H1 (cell line): ENCODE measurements around the gene STOML1. TPM values are rescaled to one million over a fixed set of nuclear protein-coding genes. Genes with fewer than 3 reads are reported as not detected.

Source experiments
- CTCF ChIA-PET: fragments of 300-600 bp; sonication (Branson Sonifier 250); formaldehyde crosslinking; loops from one replicate; lab custom pipeline; 2021; ENCODE audit not compliant: partially characterized antibody; lab: Charles Lee
- POLR2A ChIA-PET: fragments of 300-600 bp; sonication (Branson Sonifier 250); formaldehyde crosslinking; loops from one replicate; lab custom pipeline; 2021; ENCODE audit warnings: inconsistent platforms; ENCODE audit not compliant: partially characterized antibody; lab: Charles Lee
- DNase-seq, 2 experiments: peaks; one replicate each; pipeline versions ENCODE4 v3.0.0 to v3.0.0-alpha.2; 2010 to 2022; ENCODE audit warnings: low spot score in 2 of 2, low read depth in 1 of 2, mixed read lengths in 1 of 2
- FAIRE-seq: peaks from 2 replicates; lab custom pipeline; 2011; peaks lifted over from hg19 to GRCh38; lab: Jason Lieb, UNC
- H2AFZ ChIP-seq: 2 replicates; pipeline ENCODE4 v1.8.1; 2012; ENCODE audit warnings: low read length, inconsistent platforms
- H2AK5ac ChIP-seq: 2 replicates; pipeline ENCODE4 v1.6.1; 2013; ENCODE audit warnings: low read depth, low read length
- H2BK120ac ChIP-seq: replicated peaks from 2 replicates; pipeline ENCODE3; 2013; ENCODE audit warnings: low read depth, low read length, inconsistent platforms
- H2BK12ac ChIP-seq: 2 replicates; pipeline ENCODE4 v1.6.1; 2013; ENCODE audit warnings: low read depth, low read length
- H2BK15ac ChIP-seq: 2 replicates; pipeline ENCODE4 v1.6.1; 2013; ENCODE audit warnings: low read length
- H2BK20ac ChIP-seq: 2 replicates; pipeline ENCODE4 v1.6.1; 2013; ENCODE audit warnings: low read length
- H2BK5ac ChIP-seq: 2 replicates; pipeline ENCODE4 v1.6.1; 2013; ENCODE audit warnings: low read depth, low read length
- H3K14ac ChIP-seq: 2 replicates; pipeline ENCODE4 v1.6.1; 2013; ENCODE audit warnings: inconsistent platforms; ENCODE audit not compliant: insufficient read length
- H3K18ac ChIP-seq: 2 replicates; pipeline ENCODE4 v1.6.1; 2013; ENCODE audit warnings: low read length; ENCODE audit errors: extremely low read depth
- H3K23ac ChIP-seq: 2 replicates; pipeline ENCODE4 v1.6.1; 2013; ENCODE audit warnings: inconsistent platforms; ENCODE audit not compliant: insufficient read length
- H3K23me2 ChIP-seq: 2 replicates; pipeline ENCODE4 v1.6.1; 2013; ENCODE audit warnings: low read depth, low read length
- H3K27ac ChIP-seq: 2 replicates; pipeline ENCODE4 v1.6.1; 2011; ENCODE audit warnings: low read depth, low read length, inconsistent platforms
- H3K27me3 ChIP-seq, 4 experiments: replicated peaks in 1 of 4; 1 replicate in 1 of 4; 2 replicates in 3 of 4; pipeline versions ENCODE4 v1.6.1 to v1.8.1; 2011 to 2013; ENCODE audit warnings: low read length in 3 of 4, mild to moderate bottlenecking in 3 of 4, inconsistent platforms in 2 of 4, mixed read lengths in 2 of 4, moderate library complexity in 1 of 4; ENCODE audit not compliant: control insufficient read depth in 3 of 4, insufficient read depth in 3 of 4; ENCODE audit errors: extremely low read depth in 1 of 4
- H3K36me3 ChIP-seq, 4 experiments: 2 replicates each; pipeline versions ENCODE4 v1.6.1 to v1.8.1; 2011 to 2013; ENCODE audit warnings: mild to moderate bottlenecking in 4 of 4, low read length in 3 of 4, moderate library complexity in 2 of 4, control low read depth in 1 of 4, inconsistent platforms in 1 of 4; ENCODE audit not compliant: insufficient read depth in 4 of 4, control insufficient read depth in 2 of 4
- H3K4ac ChIP-seq: replicated peaks from 2 replicates; pipeline ENCODE3; 2013; ENCODE audit warnings: low read length, low read depth, mixed read lengths, inconsistent platforms; ENCODE audit not compliant: insufficient read length
- H3K4me1 ChIP-seq, 4 experiments: replicated peaks in 1 of 4; 1 replicate in 1 of 4; 2 replicates in 3 of 4; pipeline versions ENCODE4 v1.6.1 to v1.8.1; 2011 to 2013; ENCODE audit warnings: low read length in 3 of 4, inconsistent platforms in 2 of 4, mixed read lengths in 1 of 4; ENCODE audit not compliant: insufficient read depth in 4 of 4, control insufficient read depth in 3 of 4
- H3K4me2 ChIP-seq, 2 experiments: 2 replicates each; pipeline versions ENCODE4 v1.6.1 to v1.8.1; 2011 to 2013; ENCODE audit warnings: low read depth in 2 of 2, low read length in 2 of 2, control low read depth in 1 of 2, inconsistent platforms in 1 of 2, mild to moderate bottlenecking in 1 of 2; ENCODE audit not compliant: insufficient read depth in 1 of 2
- H3K4me3 ChIP-seq, 4 experiments: fragments of 200-600, 300-600 bp in 1 of 4; sonication (generic), shearing (Covaris generic), sonication (Bioruptor Twin) in 1 of 4; 2 replicates each; pipeline versions ENCODE4 v1.5.1 to v1.8.1; 2011 to 2016; ENCODE audit warnings: low read length in 4 of 4, low read depth in 3 of 4, control low read depth in 2 of 4, inconsistent platforms in 2 of 4, mild to moderate bottlenecking in 2 of 4, mixed read lengths in 1 of 4, moderate library complexity in 1 of 4; ENCODE audit not compliant: insufficient read depth in 2 of 4; ENCODE audit errors: extremely low read depth in 1 of 4
- H3K56ac ChIP-seq: replicated peaks from 2 replicates; pipeline ENCODE3; 2013; ENCODE audit warnings: low read depth, mild to moderate bottlenecking, mixed read lengths, low read length, inconsistent platforms; ENCODE audit not compliant: insufficient read length
- H3K79me1 ChIP-seq: 2 replicates; pipeline ENCODE4 v1.6.1; 2013; ENCODE audit warnings: low read depth, low read length, control low read depth
- H3K79me2 ChIP-seq, 2 experiments: 2 replicates each; pipeline versions ENCODE4 v1.6.1 to v1.8.1; 2012 to 2013; ENCODE audit warnings: low read length in 2 of 2, mild to moderate bottlenecking in 2 of 2, inconsistent platforms in 1 of 2; ENCODE audit not compliant: insufficient read depth in 2 of 2, control insufficient read depth in 1 of 2
- H3K9ac ChIP-seq, 4 experiments: replicated peaks in 1 of 4; 1 replicate in 1 of 4; 2 replicates in 3 of 4; pipeline versions ENCODE4 v1.6.1 to v1.8.1; 2011 to 2013; ENCODE audit warnings: low read depth in 3 of 4, low read length in 3 of 4, control low read depth in 2 of 4, mild to moderate bottlenecking in 2 of 4, moderate library complexity in 2 of 4, inconsistent platforms in 1 of 4; ENCODE audit errors: extremely low read depth in 1 of 4
- H3K9me3 ChIP-seq, 2 experiments: 2 replicates each; pipeline versions ENCODE4 v1.6.1 to v1.8.1; 2012 to 2013; ENCODE audit warnings: mild to moderate bottlenecking in 2 of 2, moderate library complexity in 2 of 2, control low read depth in 1 of 2, inconsistent platforms in 1 of 2, low read depth in 1 of 2, low read length in 1 of 2, mixed read lengths in 1 of 2; ENCODE audit not compliant: insufficient read depth in 2 of 2
- H4K20me1 ChIP-seq, 2 experiments: replicated peaks in 1 of 2; 2 replicates each; pipeline versions ENCODE3 to v1.8.1; 2011 to 2013; ENCODE audit warnings: inconsistent platforms in 2 of 2, low read length in 2 of 2, mild to moderate bottlenecking in 1 of 2; ENCODE audit not compliant: insufficient read depth in 2 of 2, control insufficient read depth in 1 of 2
- H4K5ac ChIP-seq: 2 replicates; pipeline ENCODE4 v1.6.1; 2013; ENCODE audit warnings: low read length, low read depth, mixed read lengths, inconsistent platforms; ENCODE audit not compliant: insufficient read length
- H4K8ac ChIP-seq: 2 replicates; pipeline ENCODE4 v1.8.0; 2013; ENCODE audit warnings: mild to moderate bottlenecking, moderate library complexity, low read length, inconsistent platforms; ENCODE audit not compliant: insufficient read depth; ENCODE audit errors: extremely low read depth
- H4K91ac ChIP-seq: replicated peaks from 2 replicates; pipeline ENCODE3; 2013; ENCODE audit warnings: low read length, mixed read lengths, inconsistent platforms; ENCODE audit not compliant: insufficient read length
- CBX5 ChIP-seq: fragments of 300-800, 300-1000 bp; sonication (generic); IDR thresholded peaks from 2 replicates; pipeline ENCODE4 v1.7.1; 2016; ENCODE audit warnings: antibody characterized with exemption, low read length, low read depth
- CHD1 ChIP-seq: IDR thresholded peaks from 2 replicates; pipeline ENCODE4 v1.6.1; 2012; ENCODE audit warnings: low read depth, low read length, improper control_type of control experiment
- CTCF ChIP-seq, 3 experiments: IDR thresholded peaks; 1 replicate in 2 of 3; 2 replicates in 1 of 3; pipeline versions ENCODE4 v1.5.1 to v1.6.1; 2011; ENCODE audit warnings: low read length in 3 of 3, mild to moderate bottlenecking in 3 of 3, inconsistent platforms in 2 of 3, low read depth in 1 of 3, moderate library complexity in 1 of 3; ENCODE audit not compliant: insufficient read depth in 1 of 3; ENCODE audit errors: control extremely low read depth in 1 of 3
- JUND ChIP-seq: IDR thresholded peaks from 2 replicates; pipeline ENCODE4 v1.6.1; 2011; ENCODE audit warnings: mild to moderate bottlenecking, improper control_type of control experiment, low read length
- MAFK ChIP-seq: IDR thresholded peaks from 2 replicates; pipeline ENCODE4 v1.6.1; 2012; ENCODE audit warnings: low read depth, mild to moderate bottlenecking, improper control_type of control experiment, low read length
- SAP30 ChIP-seq: fragments of 300-600 bp; sonication (generic); IDR thresholded peaks from 2 replicates; pipeline ENCODE4 v1.7.1; 2012; ENCODE audit warnings: low read length, moderate library complexity, mild to moderate bottlenecking, inconsistent platforms; ENCODE audit not compliant: insufficient read depth, insufficient replicate concordance
- SP2 ChIP-seq: IDR thresholded peaks from 2 replicates; pipeline ENCODE4 v1.6.1; 2012; ENCODE audit warnings: mild to moderate bottlenecking, low read length, inconsistent platforms
- USF2 ChIP-seq: IDR thresholded peaks from 2 replicates; pipeline ENCODE4 v1.6.1; 2011; ENCODE audit warnings: low read length, improper control_type of control experiment
- WGBS, 2 experiments: shearing (Covaris generic) in 1 of 2; methylation state at CpG; one replicate each; pipeline versions ENCODE4 v1.1.6 to v1.1.7; 2013 to 2015; ENCODE audit warnings: low lambda C conversion rate in 2 of 2, mixed read lengths in 2 of 2, inconsistent platforms in 1 of 2, low coverage in 1 of 2, missing lambda C conversion rate in 1 of 2; ENCODE audit not compliant: insufficient replicate concordance in 2 of 2, insufficient coverage in 1 of 2, insufficient read length in 1 of 2; ENCODE audit errors: extremely low coverage in 1 of 2, missing lambda C conversion rate in 1 of 2; 5-methylcytosine and 5-hydroxymethylcytosine counted together
- polyA plus RNA-seq, 7 experiments: library from polyadenylated mRNA; depleted of rRNA in 3 of 7; stranded (reverse) in 5 of 7; unstranded in 2 of 7; fragments of >200 nt in 5 of 7; fragments of 200-250 nt in 2 of 7; gene quantifications; 1 replicate in 5 of 7; 2 replicates in 1 of 7; 4 replicates in 1 of 7; pipeline versions ENCODE4 v1.2.1 to v1.2.3, GENCODE V29; 2011 to 2013; ENCODE audit warnings: missing spikeins in 2 of 7, mixed read lengths in 2 of 7
- total RNA-seq: library from RNA; stranded (reverse); fragmentation: NEBNext Ultra II Directional; extraction: Animal tissue kit (Norgen Biotek cat#: 25700); gene quantifications from 2 replicates; pipeline ENCODE4 v1.2.1, GENCODE V29; 2021

The STOML1 gene
- total and polyA plus RNA-seq, 2 of the 8 experiments (the other 6 are each of a cell fraction or from before 2014, with no cell fraction given) = 2.6 to 3.2 TPM

GRCh38 chr15:73936588-73937290, 55.4 kb downstream of the STOML1 start:
- Histone ChIP-seq H3K4ac (no peak overlapping the region), H4K5ac (no peak overlapping the region), H3K4me1 (peaks cover 0 to 3% (median 2%) of the 10 kb centered on the region in 4 experiments; a peak in 4 of 7 replicates), H2BK12ac (no peak overlapping the region), H2BK5ac (no peak overlapping the region), H3K23ac (no peak overlapping the region), H2AK5ac (no peak overlapping the region), H3K23me2 (no peaks in the 10 kb centered on the region), H3K27me3 (no peaks in the 10 kb centered on the region), H4K8ac (no peak overlapping the region), H3K18ac (no peak overlapping the region), H4K91ac (no peak overlapping the region), H3K79me2 (no peaks in the 10 kb centered on the region), H2AFZ (no peak overlapping the region), H3K9ac (no peak overlapping the region), H2BK20ac (no peak overlapping the region), H3K4me2 (no peak overlapping the region), H3K36me3 (no peaks in the 10 kb centered on the region), H3K56ac (no peak overlapping the region), H2BK15ac (no peak overlapping the region), H3K79me1 (no peaks in the 10 kb centered on the region), H4K20me1 (no peaks in the 10 kb centered on the region), H3K4me3 (no peak overlapping the region), H3K9me3 (no peaks in the 10 kb centered on the region), H3K27ac (no peak overlapping the region), H3K14ac (no peak overlapping the region), H2BK120ac (no peak overlapping the region)
- CTCF ChIA-PET = interaction anchor here (0.7 to 5.8 kb wide), 15 partner anchors 9 to 326 kb away, joined by 3 to 31 read pairs (median 4); partner anchors contain the start of genes LOXL1 and TBC1D21
- DNase-seq (no peak), FAIRE-seq (no peak)
- WGBS, 2 experiments = 67% methylated on average over 12 of the region's 12 CpGs; no CpG with 5 or more reads in 1 of the 2 experiments
- POLR2A ChIA-PET = interaction anchor here (0.6 to 1.8 kb wide), 4 partner anchors 9 to 58 kb away, joined by 3 to 9 read pairs (median 6); partner anchors contain the start of gene PML
- TF ChIP-seq SAP30 (no peak), CHD1 (no peak), SP2 (no peak), CTCF (IDR thresholded peaks at IDR 0.05; ENCODE audit: control extremely low read depth in 1 of 3, insufficient read depth in 1 of 3, low read depth in 1 of 3, low read length in 3 of 3) (no peak), USF2 (no peak), MAFK (no peak), JUND (no peak), CBX5 (no peak)
